ENCODE data around the gene WNT9A. TPM values are rescaled to one million over a fixed set of nuclear protein-coding genes. Genes with fewer than 3 reads are reported as not detected.

WNT9A gene
- total RNA-seq, 1 experiment from 2014 or later, result 2.7 TPM

DNA sequence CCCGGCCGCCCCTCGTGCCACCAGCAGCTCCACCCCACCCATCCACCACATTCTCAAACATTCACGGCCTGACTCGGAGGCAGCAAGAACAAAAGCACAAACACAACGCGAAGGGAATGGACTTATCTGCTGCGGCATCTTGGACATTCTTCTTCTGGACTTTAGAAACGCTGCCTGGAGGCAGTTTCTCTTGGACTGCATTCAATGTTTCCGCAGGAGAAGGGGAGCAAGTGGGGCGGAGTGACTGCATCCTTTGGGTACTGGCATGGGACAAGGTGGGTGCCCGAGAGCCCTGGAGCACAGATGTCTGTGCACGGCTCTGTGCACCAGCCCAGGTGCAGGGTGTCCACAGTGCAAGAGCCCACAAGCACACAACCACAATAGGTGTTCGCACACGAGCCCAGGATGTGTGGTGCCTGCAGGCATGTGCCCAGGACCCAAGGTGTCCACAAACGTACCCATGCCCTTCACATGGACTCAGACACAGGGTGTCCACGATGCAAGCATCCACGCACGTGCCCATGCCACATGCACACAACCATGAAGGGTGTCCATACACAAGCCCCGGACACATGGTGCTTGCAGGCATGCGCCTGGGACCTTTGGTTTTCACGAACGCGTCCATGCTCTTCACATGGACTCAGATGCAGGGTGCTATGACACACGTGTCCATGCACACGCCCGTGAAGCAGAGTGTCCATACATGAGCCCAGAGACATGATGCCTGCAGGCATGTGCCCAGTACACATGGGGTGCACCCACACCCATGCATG, 53.6 kb downstream of the WNT9A start:
- in situ Hi-C loops (cut with HindIII; ENCODE audit: low sequenced_read_pairs), result no loop called here
- no peak for DNase-seq (ENCODE audit: low spot score)

DNA sequence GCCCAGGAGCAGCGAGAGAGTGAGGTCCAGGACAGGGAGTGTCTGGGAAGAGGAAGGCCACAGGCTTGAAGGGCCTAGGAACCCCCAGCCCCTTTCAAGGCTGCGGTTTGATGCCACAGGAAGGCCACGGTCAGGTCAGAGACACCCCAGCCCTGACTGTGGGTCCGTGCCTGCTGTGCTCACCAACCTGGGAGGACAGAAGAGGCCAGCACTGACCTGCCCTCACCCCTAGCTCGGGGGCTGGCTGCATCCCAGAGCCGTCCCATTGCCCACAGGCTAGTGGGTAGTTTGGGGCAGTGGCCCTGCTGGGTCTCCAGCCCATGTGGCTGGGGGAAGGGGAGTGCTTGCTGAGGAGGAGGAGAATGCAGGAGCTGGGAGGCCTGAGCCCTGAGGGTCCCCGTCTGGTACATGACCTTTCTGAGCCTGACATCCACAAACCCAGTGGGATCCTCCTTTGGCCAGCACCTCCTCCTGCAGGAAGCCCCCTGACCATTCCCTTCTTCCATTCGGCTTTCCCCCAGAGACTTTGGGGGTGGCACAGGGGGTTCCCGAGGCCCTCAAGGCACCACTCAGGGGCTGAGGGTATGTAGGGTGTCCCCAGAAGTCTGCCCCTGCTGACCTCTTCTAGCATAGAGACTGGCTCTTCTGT, 54.3 kb downstream of the WNT9A start:
- no peak for DNase-seq (ENCODE audit: low spot score)

DNA sequence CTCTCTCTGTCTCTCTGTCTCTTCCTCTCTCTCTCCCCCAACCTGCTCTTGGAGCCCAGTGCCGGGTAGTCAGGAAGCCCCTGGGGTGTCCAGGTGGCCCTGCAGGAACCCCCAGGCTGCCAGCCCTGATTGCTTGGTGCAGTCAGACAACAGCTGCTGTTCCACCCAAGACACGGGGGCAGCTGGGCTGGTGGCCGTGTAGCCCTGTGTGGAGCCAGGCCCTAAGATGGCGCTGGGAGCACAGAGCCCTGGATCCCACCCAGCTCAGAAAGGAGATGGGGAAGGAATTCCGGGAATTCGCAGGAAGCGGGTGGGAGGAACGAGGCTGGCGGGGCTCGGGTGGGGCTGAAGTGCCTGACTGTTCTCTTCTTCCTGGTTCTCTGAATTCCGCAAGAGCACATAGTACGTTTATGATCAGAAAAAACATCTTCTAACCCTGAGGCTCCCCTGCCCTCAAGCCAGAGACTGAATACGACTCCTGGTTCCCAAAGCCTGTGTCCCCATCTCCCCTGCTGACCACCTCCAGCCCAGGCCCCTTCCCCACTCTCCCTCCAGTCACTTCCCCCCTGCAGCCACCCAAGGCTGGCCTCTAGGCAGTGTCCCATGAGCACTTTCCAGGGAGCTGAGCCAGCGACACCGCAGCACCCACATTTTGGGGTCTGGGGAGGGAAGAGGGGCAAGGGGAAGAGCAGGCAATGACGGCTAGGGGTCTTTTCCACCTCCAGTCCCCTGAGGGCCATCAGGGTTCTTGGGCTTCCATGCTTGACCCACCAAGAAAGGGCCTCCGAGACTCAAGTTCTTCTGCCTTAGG, 55.0 kb downstream of the WNT9A start:
- in situ Hi-C loops (cut with HindIII; ENCODE audit: low sequenced_read_pairs), result no loop called here
- no peak for DNase-seq (ENCODE audit: low spot score)

More for the DNA sequence above, 54.3 kb downstream of the WNT9A start:
- in situ Hi-C loops (cut with HindIII; ENCODE audit: low sequenced_read_pairs), result no loop called here

DNA sequence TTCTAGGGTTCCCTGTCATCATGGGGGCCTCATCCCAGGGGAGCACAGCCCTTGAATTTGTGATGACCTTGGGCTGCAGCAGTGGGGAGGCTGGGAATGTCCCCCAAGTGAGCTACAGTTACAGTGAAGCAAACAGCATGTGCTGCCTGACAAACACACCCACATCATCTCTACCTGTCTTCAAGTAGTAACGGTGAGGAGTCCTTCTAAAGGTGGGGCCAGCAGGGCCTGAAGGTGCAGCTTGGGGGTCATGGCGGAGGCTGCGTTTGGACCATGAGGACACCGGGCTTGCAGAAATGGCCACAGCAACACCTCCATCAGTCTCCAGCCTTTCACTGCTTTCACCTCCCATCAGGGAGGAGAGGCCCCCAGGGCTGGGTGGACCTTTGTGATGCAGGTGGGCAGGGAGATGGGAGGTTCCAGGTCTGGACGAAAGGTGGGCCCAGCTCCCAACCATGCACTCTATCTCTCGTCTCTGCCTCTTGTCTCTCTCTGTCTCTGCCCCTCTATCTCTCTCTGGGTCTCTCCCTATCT, 55.7 kb downstream of the WNT9A start:
- in situ Hi-C loops (cut with HindIII; ENCODE audit: low sequenced_read_pairs), result no loop called here
- DNase-seq (ENCODE audit: low spot score), result no peak

DNA sequence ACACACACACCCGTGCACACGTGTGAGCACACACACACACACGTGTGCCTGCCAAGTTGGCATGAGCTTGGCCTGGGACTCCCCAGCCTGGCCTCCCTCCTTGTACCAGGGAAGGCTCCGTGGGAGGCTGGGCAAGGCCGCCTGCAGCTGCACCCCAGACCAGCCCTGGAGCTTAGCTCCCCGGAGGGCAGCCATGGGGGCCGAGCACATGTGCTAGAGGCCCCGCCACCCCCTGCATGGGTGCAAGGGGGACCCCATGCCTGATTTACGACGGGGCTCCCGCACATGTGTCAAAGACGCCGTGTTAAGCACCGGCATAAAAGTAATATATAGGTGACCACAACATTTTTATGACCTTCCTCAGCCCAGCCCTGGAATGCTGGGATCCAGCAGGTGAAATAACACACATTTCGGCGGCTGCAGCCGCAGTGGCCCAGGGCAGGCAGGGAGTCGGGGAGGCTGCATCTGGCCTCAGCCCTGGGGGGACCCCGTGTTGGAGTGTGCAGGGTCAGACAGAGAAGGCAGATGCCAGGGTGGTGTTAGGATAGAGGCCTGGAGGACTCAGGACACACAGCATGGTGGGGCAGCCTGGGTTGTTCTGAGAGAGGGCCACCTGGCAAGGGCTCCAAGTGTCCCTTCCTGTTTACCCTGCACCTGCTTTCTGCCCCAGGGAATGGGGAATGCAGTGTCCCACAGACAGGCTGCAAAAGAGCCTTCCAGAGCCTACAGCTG, 56.3 kb downstream of the WNT9A start:
- in situ Hi-C loops (cut with HindIII; ENCODE audit: low sequenced_read_pairs), result no loop called here
- DNase-seq (ENCODE audit: low spot score), result no peak

DNA sequence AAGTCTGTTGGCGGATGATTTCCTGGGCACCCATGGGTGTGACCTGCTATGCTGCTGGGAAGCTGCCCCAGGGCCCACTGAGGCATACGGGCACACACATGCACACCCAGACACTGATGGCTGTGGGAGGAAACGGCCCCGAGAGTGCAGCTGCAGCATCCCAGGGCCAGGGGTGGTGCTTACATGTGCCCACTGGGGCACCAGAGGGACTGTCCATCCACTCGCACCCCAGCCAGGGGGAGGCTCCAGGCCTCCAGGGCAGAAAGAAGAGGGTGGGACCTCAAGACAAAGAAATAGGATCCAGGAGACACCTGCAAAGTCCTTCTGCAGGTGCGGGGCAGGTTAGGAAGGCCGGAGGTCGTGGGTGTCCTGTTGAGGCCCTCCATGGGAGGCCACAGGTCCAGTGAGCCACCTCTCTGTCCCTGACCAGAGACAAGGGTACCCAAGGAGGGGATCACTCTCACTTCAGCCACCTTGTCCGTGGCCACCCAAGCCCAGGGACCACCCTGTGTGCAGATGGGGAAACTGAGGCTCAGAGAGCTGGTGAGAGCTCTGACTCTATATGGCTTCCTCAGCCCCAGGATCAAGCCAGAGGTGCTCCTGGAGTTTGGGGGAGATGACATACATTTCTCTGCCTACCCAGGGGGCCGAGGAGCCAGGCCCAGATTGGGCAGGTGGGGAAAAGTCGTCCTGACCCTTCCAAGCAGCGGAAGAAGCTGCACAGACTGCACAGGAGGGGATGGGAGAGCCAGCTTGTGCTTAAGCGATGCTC, 57.1 kb downstream of the WNT9A start:
- DNase-seq (ENCODE audit: low spot score), result no peak

DNA sequence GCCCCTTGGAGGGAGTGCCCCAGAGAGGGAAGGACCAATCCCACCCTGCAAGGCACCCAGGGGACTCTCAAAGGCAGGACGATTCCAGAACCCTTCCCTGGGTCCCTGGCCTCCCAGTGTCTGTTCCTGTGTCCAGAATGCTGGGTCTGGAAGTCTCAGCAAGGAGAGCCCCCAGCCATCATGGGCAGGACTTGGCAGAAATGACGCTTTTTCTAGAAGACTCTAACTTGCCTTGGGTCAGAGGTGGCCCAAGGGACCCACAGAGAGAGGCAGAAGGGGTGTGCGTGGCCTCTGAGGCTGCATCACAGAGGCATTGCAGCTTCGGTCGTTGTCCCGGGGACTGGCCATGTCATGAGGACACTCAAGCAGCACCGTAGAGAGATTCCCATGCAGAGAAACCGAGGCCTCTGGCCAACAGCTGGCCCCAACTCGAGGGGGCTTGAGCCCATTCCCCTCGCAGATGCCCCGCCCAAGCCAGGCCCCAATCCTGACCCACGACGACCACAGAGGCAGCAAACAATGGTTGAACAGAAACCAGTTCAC, 57.8 kb downstream of the WNT9A start:
- in situ Hi-C loops (cut with HindIII; ENCODE audit: low sequenced_read_pairs), result no loop called here
- DNase-seq (ENCODE audit: low spot score), result no peak

More for the DNA sequence above, 57.1 kb downstream of the WNT9A start:
- in situ Hi-C loops (cut with HindIII; ENCODE audit: low sequenced_read_pairs), result no loop called here

DNA sequence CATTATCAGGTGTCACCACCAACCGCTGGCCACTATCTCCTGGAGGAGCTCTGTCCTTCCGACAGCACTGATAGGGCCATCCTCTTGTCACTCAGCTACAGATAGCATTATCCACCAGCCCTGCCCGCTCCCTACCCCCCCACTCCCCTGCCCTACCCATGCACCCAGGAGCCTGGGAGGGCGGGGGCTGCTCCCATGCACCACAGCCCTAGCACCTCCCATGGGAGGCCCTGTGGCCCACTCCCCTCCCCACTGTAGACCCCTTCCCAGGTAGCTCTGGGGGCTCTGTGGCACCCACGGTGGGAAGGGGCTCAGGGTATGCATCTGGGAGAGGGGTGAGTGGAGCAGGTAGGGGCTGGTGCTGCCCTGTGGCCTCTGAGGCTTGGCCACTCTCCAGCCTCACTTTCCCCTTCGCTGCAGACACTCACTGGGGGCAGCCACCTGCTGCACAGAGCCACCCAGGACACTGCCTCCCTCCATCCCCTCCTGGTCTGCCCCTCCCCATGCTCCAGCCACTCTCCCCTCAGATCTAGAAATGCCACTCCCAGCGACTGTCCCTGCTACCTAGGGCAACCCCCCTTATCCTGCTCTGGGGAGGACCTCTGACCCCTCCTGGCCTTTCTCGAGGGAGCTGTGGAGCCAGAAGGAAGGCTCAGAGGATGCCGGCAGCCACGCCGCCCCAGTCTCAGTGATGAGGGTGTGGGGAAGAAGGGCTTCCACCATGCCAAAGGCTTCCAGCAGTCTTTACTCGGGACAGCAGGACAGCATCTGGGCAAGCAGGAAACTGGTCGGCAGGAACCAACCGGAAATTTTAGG, 58.5 kb downstream of the WNT9A start:
- DNase-seq (ENCODE audit: low spot score), result no peak
- in situ Hi-C loops (cut with HindIII; ENCODE audit: low sequenced_read_pairs), result no loop called here

DNA sequence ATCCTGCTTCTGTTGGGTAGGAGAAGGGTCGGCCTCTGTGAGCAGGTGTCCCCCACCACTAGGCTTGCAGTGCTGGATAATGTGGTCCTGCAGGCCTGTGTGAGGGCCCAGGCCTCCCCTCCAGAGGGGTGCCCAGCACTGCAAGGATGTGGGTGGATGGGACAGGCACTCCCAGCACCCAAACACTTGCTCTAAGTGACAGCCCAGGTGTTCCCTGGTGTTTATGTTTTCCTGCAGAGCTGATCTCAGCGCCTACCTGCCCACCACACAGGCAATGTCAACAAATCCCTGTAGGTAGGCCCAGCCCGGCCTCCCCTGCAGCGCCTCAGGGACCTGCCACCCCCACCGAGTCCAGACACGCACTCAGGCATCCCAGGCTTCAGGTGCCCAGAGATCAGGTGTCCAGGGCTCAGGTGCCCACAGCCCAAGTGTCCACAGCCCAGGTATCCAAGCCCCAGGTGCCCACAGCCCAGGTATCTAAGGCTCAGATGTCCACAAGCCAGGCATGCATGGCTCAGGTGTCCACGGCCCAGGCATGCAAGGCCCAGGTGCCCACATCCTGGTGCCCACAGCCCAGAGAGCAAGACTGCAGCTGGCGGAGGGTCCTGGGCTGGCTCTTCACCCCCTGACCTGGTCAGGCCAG, 59.2 kb downstream of the WNT9A start:
- no peak for DNase-seq (ENCODE audit: low spot score)
- in situ Hi-C loops (cut with HindIII; ENCODE audit: low sequenced_read_pairs), result no loop called here

DNA sequence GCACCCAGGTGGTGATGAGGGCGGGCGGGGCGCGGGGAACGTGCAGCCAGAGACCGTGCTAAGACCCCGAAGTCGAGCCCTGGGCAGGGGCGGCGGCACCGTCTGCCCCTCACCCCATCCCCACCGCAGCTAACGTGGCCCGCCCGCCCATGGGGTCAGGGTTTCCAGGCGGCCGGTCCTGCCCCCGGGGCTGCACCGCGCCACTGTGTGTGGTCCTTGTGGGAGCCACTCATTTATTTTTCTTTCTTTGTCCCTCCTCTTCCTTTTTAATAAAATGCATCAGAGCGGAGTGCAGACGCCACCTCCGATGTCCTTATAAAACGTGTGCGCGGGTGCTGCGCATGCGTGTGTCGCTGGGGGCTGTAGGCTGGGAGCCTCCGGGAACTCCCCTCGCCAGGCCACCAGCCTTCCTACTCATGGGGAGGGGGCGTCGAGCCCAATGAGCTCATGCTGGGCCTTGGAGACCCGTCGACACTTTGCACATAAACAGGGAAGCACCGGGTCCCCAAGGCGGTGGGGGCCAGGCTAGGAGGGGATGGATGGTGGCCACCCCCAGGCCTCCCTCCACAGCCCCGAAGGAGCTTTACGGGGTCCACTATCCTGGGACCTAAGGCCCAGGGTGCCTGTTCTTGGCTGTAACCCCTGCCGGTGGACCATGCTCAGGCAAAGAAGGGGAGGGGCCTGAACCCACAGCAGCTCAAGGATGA, 59.9 kb downstream of the WNT9A start:
- DNase-seq (ENCODE audit: low spot score), result no peak
- in situ Hi-C loops (cut with HindIII; ENCODE audit: low sequenced_read_pairs), result no loop called here

DNA sequence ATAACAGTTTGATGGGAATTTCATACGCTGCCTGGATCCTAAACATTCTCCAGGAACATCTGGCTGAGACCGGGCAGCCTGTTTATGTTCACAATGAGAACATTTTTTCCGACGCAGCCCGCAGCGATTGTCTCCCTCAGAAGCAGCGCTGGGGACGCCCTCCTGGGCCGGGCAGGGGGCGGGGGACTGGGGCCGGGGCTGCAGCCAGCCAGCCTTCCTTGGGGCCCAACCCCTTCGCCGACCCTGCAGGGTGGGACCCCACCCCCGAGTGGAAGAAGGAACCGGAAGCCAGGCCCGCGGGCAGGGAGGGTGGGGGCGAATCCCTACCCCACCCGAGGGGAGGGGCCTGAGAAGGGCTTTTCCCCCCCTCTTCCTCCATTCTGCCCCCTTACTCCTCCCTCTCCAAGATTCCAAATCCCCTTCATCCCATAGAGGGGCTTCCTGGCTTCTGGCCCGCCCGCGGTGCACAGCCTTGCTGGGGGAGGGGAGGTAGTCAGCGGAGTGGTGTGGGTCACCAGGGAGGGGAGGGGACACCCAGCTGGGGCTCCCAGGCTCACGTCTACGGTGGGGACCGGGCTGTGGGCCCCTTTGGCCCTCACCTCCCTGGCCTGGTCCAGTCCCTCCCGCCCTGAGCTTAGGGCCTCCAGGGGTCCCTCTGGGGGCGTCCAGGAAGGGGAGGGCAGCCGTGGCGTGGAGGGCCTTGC, 60.6 kb downstream of the WNT9A start:
- no peak for DNase-seq (ENCODE audit: low spot score)
- in situ Hi-C loops (cut with HindIII; ENCODE audit: low sequenced_read_pairs), result no loop called here

DNA sequence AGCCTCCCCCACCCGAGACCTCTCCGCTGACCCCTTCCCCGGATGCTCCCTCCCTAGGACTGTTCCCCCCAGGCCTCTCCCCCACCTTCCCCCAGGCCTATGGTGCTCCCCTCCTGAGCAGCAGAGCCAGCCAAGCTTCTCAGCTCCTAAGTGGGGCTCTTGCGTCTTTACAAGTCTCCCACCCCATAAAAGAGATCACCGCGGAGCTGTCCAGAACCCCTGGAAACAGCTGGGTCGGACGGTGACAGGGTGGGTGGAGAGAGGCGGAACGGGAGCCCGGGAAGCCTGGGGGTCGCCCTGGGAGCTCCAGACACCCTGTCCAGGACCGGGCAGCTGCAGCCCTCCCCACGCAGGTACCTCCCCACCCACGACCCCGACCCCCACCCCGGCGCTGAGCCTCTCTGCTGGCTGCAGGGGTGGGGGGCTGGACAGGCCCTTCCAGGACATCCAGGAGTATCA, 61.2 kb downstream of the WNT9A start:
- DNase-seq (ENCODE audit: low spot score), result no peak
- in situ Hi-C loops (cut with HindIII; ENCODE audit: low sequenced_read_pairs), result no loop called here

DNA sequence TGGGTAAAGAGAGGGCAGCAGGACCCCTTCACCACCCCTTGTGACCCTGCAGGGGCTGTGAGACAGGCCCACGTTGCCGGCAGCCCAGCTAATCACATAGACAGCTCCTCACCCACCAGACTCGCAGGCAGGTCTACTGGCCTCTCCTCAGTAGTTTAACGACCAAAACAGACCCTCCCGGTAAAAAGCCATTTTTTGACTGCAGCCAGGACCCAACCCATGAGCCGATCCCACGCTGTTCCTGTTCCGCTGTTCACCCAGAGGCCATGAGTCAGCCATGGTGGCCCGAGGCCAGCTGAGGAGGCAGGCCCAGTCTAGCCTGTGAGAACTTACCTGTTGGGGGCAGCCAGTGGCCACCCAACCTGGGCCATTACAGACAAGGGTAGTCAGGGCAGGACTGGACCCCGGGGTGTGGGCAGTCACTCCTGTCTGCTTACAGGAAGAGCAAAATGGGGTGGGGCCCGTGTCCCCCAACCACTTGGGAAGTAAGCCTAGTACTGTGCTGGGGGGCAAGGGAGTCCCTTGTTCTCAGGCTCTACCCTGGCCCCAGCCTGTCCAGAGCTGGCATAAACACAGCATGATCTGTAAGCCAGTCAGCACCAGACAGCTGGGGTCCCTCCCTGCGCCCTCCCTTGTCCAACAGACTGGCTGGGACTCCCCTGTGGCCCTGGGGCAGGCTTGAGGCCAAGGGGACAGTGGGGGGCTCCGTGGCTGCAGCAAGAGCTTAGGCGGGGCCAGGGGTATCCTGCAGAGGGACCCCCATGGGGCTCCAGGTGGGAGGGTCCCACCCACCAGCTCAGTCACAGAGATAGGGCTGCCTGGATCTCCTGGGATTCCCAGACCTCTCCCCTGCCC, 61.9 kb downstream of the WNT9A start:
- no peak for DNase-seq (ENCODE audit: low spot score)
- in situ Hi-C loops (cut with HindIII; ENCODE audit: low sequenced_read_pairs), result no loop called here

DNA sequence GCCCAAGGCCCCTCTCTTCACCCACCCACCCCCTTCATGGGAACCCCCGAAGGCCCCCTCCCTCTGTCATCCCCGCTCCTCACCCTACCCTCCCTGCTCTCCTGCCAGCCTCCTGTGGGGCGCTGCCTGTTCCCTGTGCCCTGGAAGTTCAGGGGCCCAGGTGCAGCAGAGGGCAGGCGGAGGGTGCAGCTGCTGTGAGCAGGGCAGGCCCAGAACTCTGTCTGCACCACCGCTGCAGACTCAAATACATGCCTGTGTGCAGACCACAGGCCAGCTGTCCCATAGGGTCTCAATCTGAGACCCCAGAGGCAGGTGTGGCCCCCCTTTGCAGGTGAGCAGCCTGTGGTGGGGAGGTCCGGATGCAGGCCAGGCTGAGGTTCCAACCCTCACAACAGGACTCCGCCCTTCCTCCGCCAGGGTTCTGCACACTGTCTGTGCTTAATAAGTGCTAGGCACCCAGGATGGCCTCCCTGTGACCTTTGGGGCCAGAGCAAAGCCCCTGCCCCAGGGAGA, 62.5 kb downstream of the WNT9A start:
- DNase-seq (ENCODE audit: low spot score), result no peak
- in situ Hi-C loops (cut with HindIII; ENCODE audit: low sequenced_read_pairs), result no loop called here

Data from G401 (cell line).